DOHH2 (cell line): ENCODE results near the gene GART.

Experiments
- EZH2phosphoT487 ChIP-seq: fragments of 200-600 bp; sonication (generic); IDR thresholded peaks from 2 replicates; pipeline ENCODE4 v1.6.1; 2017; ENCODE audit warnings: borderline replicate concordance, mild to moderate bottlenecking, antibody characterized with exemption, low read length, moderate library complexity, mixed read lengths
- TF ChIP-seq, protein P1 (sequence below): fragments of 200-600 bp; sonication (generic); IDR thresholded peaks from one replicate; pipeline ENCODE4 v1.5.1; 2014; ENCODE audit warnings: antibody characterized with exemption, mild to moderate bottlenecking, low read depth, low read length; ENCODE audit not compliant: poor library complexity, severe bottlenecking

- TF ChIP-seq, protein P1, sequence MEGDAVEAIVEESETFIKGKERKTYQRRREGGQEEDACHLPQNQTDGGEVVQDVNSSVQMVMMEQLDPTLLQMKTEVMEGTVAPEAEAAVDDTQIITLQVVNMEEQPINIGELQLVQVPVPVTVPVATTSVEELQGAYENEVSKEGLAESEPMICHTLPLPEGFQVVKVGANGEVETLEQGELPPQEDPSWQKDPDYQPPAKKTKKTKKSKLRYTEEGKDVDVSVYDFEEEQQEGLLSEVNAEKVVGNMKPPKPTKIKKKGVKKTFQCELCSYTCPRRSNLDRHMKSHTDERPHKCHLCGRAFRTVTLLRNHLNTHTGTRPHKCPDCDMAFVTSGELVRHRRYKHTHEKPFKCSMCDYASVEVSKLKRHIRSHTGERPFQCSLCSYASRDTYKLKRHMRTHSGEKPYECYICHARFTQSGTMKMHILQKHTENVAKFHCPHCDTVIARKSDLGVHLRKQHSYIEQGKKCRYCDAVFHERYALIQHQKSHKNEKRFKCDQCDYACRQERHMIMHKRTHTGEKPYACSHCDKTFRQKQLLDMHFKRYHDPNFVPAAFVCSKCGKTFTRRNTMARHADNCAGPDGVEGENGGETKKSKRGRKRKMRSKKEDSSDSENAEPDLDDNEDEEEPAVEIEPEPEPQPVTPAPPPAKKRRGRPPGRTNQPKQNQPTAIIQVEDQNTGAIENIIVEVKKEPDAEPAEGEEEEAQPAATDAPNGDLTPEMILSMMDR, result no peak
- TF ChIP-seq EZH2phosphoT487, result no peak
Measured at GRCh38 chr21:33584455-33584854, 42.5 kb upstream of the GART start.
